A673 (cell line): Measurements from ENCODE around the gene SERAC1.
"Not testable (repeated sequence)": the region's sequence is repeated elsewhere in the genome, so short reads cannot be mapped to it uniquely, and the experiment has no call there.

ENCODE experiments used
- CTCF ChIP-seq: fragments of 300-800, 200-600 bp; sonication (generic); conservative IDR thresholded peaks from 2 replicates; pipeline ENCODE4 v1.5.1; 2017; ENCODE audit warnings: low read depth, mild to moderate bottlenecking, antibody characterized with exemption, low read length, moderate library complexity, mixed read lengths
- EZH2 ChIP-seq: fragments of 200-600 bp; sonication (generic); IDR thresholded peaks from 2 replicates; pipeline ENCODE4 v1.6.1; 2017; ENCODE audit warnings: borderline replicate concordance, low read depth, mild to moderate bottlenecking, mixed read lengths, antibody characterized with exemption, low read length; ENCODE audit not compliant: poor library complexity, severe bottlenecking

GRCh38 chr6:158177712-158178111 is 9.7 kb upstream of the SERAC1 start:
- not testable (repeated sequence) for TF ChIP-seq CTCF, EZH2
